ENCODE data around the gene CCNL1. TPM values are rescaled to one million over a fixed set of nuclear protein-coding genes. Genes with fewer than 3 reads are reported as not detected.

CCNL1 gene
- total and polyA plus RNA-seq, 2 of the 4 experiments (the other 2 are of a cell fraction) = 60.9 to 83.3 TPM

GRCh38 chr3:157122832-157123427 is 37.0 kb downstream of the CCNL1 start:
- Histone ChIP-seq H2AK5ac (ENCODE audit: low read depth, low read length) (peak overlapping the region; percentile 78; the same call in 1 of the 2 replicates), H3K9me1 (ENCODE audit: insufficient read depth, low read length) (peaks cover 13% of the 10 kb centered on the region), H3K9me3 (ENCODE audit: control insufficient read depth, insufficient read depth, low read length) (no peaks in the 10 kb centered on the region), H4K20me1 (ENCODE audit: insufficient read depth, low read length) (no peaks in the 10 kb centered on the region), H2AK9ac (replicated peaks; ENCODE audit: low read depth, low read length, poor library complexity) (no peak overlapping the region), H3K27ac (ENCODE audit: insufficient read depth, low read length) (peak overlapping the region; percentile 15; the same call in 1 of the 2 replicates), H3K56ac (ENCODE audit: extremely low read depth, insufficient read depth, low read length) (no peak overlapping the region), H2AFZ (replicated peaks; ENCODE audit: low read length, poor library complexity) (no peak overlapping the region), H3K9ac (ENCODE audit: low read depth, low read length) (no peak overlapping the region), H3K23ac (ENCODE audit: low read depth, low read length) (peak overlapping the region; percentile 64), H2BK15ac (ENCODE audit: low read depth, low read length) (peak overlapping the region; percentile 95; the same call in 1 of the 3 replicates), H4K5ac (ENCODE audit: low read depth, low read length) (peak overlapping the region; percentile 27; the same call in 1 of the 2 replicates), H3K4ac (ENCODE audit: low read depth, low read length) (peak overlapping the region; percentile 47), H3K4me3 (ENCODE audit: insufficient read depth, low read depth, low read length) (no peak overlapping the region), H2BK5ac (ENCODE audit: low read depth, low read length, poor library complexity, severe bottlenecking) (peak overlapping the region; percentile 2), H3K27me3 (ENCODE audit: control insufficient read depth, insufficient read depth, low read length) (no peaks in the 10 kb centered on the region), H3K4me2 (ENCODE audit: low read depth, low read length) (no peak overlapping the region), H4K8ac (ENCODE audit: low read depth in 2 of 2, low read length in 2 of 2) (peak overlapping the region in 1 of 2 experiments; percentile 54; a peak in 2 of 4 replicates), H2BK20ac (ENCODE audit: low read depth, low read length) (peak overlapping the region; percentile 49), H3K36me3 (ENCODE audit: control insufficient read depth, insufficient read depth, low read length) (no peaks in the 10 kb centered on the region), H3K18ac (ENCODE audit: low read depth, low read length) (peak overlapping the region; percentile 33), H3K79me1 (ENCODE audit: low read depth in 1 of 2, low read length in 2 of 2) (0 out of 4 replicates have a peak, but pooled peaks cover 0 to 5% of the 10 kb centered on the region in 2 experiments), H4K91ac (ENCODE audit: insufficient read depth, low read depth, low read length) (peak overlapping the region; percentile 69), H2BK120ac (ENCODE audit: low read depth, low read length) (peak overlapping the region; percentile 70), H3K4me1 (ENCODE audit: control insufficient read depth, insufficient read depth, low read length) (peaks cover 15% of the 10 kb centered on the region), H3K14ac (replicated peaks; ENCODE audit: low read depth, low read length) (peak overlapping the region; percentile 74)
- DNase-seq (no peak), ATAC-seq (ENCODE audit: low read depth) (no peak)
- intact Hi-C loops (cut with micrococcal nuclease) (no loop called here), in situ Hi-C loops (cut with MboI; ENCODE audit: low sequenced_read_pairs) (no loop called here), dilution Hi-C loops (cut with HindIII; ENCODE audit: low sequenced_read_pairs, unreplicated experiment) (no loop called here)
- ChIA-PET POLR2A (ENCODE audit: unreplicated experiment) (interaction anchor here (1.3 kb wide), 1 partner anchor 34 kb away, joined by 5 read pairs; no protein-coding TSS in a partner anchor), CTCF (interaction anchor here (0.8 to 1.6 kb wide), 5 partner anchors 7 to 34 kb away, joined by 3 to 5 read pairs (median 3); no protein-coding TSS in a partner anchor)
- no TSS peak for BruUV-seq (replicated peaks)
- no CpG with 5 or more reads among the region's 3 CpGs for WGBS, 2 experiments (ENCODE audit: extremely low coverage in 2 of 2, insufficient read length in 1 of 2)
- TF ChIP-seq NFE2L2 (IDR thresholded peaks at IDR 0.05; ENCODE audit: low read depth, low read length) (no peak), BHLHE40 (IDR thresholded peaks at IDR 0.05; ENCODE audit: low read depth, low read length) (no peak)

All from IMR-90 (cell line).